Peyer's patch (tissue), 4 donors: Measurements from ENCODE around the gene PPP2R1B. TPM values are rescaled to one million over a fixed set of nuclear protein-coding genes. Genes with fewer than 3 reads are reported as not detected.

Experiments
- DNase-seq, 3 donors: peaks; one replicate each; pipeline ENCODE4 v3.0.0-alpha.2; 2017 to 2019
- H3K27ac ChIP-seq, 4 donors: fragments of 200-600 bp; sonication (generic); one replicate each; pipeline ENCODE4 v1.5.1; 2016 to 2019
- H3K27me3 ChIP-seq, 2 donors: fragments of 200-600 bp; sonication (generic); one replicate each; pipeline ENCODE4 v1.5.1; 2019
- H3K36me3 ChIP-seq, 3 donors: fragments of 200-600 bp; sonication (generic); one replicate each; pipeline ENCODE4 v1.5.1; 2016 to 2019
- H3K4me1 ChIP-seq, 4 donors: fragments of 200-600 bp; sonication (generic); one replicate each; pipeline ENCODE4 v1.5.1; 2016 to 2019
- H3K4me3 ChIP-seq, 4 donors: fragments of 200-600 bp; sonication (generic); 1 replicate in 3 of 4; 2 replicates in 1 of 4; pipeline ENCODE4 v1.5.1; 2016 to 2019; ENCODE audit warnings: mild to moderate bottlenecking in 1 of 4
- H3K9me3 ChIP-seq, 4 donors: fragments of 200-600 bp; sonication (generic); one replicate each; pipeline ENCODE4 v1.5.1; 2016 to 2019; ENCODE audit warnings: mild to moderate bottlenecking in 1 of 4
- POLR2A ChIP-seq, 2 donors: fragments of 450-650 bp; IDR thresholded peaks; one replicate each; pipeline ENCODE4 v1.5.1; 2017; ENCODE audit warnings: antibody characterized with exemption in 2 of 2, mild to moderate bottlenecking in 2 of 2, moderate library complexity in 2 of 2
- total RNA-seq, 4 donors: library from RNA; depleted of rRNA; stranded (reverse); fragments of >200 nt; gene quantifications; one replicate each; pipeline ENCODE4 v1.1.0, GENCODE V29; 2016
- TF ChIP-seq, protein P1 (sequence below), 6 experiments: fragments of 450-650 bp in 4 of 6; fragments of 200-600 bp in 2 of 6; sonication (generic) in 1 of 6; IDR thresholded peaks; one replicate each; pipeline ENCODE4 v1.5.1; 2017 to 2019; ENCODE audit warnings: antibody characterized with exemption in 6 of 6, mild to moderate bottlenecking in 3 of 6, moderate library complexity in 1 of 6

Gene PPP2R1B
- total RNA-seq, 4 donors from 2014 or later = 25.6 to 51.8 (median 41.7) TPM

DNA sequence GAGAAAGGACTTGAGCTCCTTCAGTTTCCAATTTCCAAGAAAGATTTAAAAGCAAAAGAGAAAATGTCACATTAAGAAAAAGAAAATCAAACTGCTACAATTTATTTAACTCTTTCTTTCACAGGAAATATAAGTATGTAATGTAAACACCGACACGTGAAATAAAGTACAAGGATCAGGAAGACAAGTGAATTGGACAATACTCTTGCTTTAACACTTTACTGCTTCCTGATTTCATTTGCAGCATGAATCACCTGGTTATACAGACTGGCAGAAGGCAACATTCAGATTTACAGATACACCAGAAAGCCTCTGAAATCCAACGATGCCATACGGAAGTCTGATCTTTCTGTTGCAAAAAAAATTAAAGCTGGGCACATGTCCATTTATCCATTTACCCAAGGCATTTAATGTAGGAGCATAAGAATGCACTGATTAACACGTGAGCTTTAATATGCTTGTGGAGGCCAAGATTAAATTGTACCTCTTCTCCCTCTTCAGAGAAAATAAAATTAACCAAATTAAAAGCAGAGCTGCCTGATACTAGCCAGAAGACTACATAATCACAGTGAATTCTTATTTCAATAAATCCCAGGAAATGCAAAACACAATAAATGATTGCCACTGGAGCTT lies 16.0 kb upstream of the PPP2R1B start:
- H3K27me3 ChIP-seq = no peaks in the 10 kb centered on the region
- peaks cover 0 to 15% (median 0%) of the 10 kb centered on the region in 4 donors for H3K4me1 ChIP-seq
- no peaks in the 10 kb centered on the region for H3K9me3 ChIP-seq
- TF ChIP-seq, protein P1, sequence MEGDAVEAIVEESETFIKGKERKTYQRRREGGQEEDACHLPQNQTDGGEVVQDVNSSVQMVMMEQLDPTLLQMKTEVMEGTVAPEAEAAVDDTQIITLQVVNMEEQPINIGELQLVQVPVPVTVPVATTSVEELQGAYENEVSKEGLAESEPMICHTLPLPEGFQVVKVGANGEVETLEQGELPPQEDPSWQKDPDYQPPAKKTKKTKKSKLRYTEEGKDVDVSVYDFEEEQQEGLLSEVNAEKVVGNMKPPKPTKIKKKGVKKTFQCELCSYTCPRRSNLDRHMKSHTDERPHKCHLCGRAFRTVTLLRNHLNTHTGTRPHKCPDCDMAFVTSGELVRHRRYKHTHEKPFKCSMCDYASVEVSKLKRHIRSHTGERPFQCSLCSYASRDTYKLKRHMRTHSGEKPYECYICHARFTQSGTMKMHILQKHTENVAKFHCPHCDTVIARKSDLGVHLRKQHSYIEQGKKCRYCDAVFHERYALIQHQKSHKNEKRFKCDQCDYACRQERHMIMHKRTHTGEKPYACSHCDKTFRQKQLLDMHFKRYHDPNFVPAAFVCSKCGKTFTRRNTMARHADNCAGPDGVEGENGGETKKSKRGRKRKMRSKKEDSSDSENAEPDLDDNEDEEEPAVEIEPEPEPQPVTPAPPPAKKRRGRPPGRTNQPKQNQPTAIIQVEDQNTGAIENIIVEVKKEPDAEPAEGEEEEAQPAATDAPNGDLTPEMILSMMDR (IDR thresholded peaks at IDR 0.05) = no peak
- no peak for TF ChIP-seq POLR2A (IDR thresholded peaks at IDR 0.05)
- H3K36me3 ChIP-seq = peaks cover 0 to 11% (median 0%) of the 10 kb centered on the region in 3 donors
- no peak for DNase-seq
- H3K4me3 ChIP-seq = no peak overlapping the region
- no peak overlapping the region for H3K27ac ChIP-seq

DNA sequence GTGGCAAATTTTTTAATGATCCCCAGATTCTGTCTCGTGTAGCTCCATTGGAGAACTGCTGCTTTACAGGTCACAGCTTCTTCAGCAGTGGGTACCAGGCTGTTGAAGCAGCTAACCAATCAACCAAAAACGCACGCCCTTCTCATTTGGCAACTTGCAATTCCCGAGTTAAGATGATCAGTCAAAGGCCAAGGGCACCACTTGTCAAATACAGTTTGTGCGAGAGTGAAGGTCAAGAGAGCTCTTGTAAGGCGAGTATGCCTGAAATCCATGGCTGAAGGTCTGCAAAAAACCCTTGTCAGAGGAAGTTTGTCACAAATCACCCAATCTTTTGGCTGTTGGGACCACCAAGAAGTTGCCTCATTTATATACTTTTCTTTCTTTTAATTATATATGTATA lies 12.9 kb upstream of the PPP2R1B start:
- DNase-seq = no peak
- TF ChIP-seq, protein P1 (IDR thresholded peaks at IDR 0.05) = no peak
- TF ChIP-seq POLR2A (IDR thresholded peaks at IDR 0.05) = no peak
- H3K27ac ChIP-seq = no peak overlapping the region
- H3K4me3 ChIP-seq = no peak overlapping the region
- H3K27me3 ChIP-seq = no peaks in the 10 kb centered on the region
- peaks cover 0 to 15% (median 0%) of the 10 kb centered on the region in 4 donors for H3K4me1 ChIP-seq
- H3K36me3 ChIP-seq = no peaks in the 10 kb centered on the region
- no peaks in the 10 kb centered on the region for H3K9me3 ChIP-seq

DNA sequence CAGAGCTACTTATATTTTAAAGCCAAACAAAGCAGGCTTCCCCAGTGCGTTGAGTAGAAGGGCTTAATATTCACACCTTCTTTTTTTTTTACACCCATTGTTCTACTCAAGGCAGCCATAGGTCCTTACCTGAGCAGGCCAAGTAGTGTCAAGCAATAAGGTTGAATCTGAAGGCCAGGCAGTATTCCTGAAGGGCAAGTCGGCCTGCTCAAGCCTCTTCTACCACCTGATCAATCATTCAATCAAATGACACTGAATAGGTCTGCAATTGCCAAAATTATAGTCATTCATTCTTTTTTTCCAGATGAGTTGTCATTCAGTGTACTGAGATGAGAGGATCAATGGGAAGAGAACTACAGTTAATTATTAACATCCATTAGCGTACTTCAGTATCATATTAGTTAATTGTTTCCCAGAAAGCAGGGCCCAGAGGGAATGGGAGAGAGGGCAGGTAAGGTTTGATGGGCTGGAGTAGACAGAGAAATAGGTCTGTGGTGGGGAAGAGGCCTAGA lies 11.9 kb upstream of the PPP2R1B start:
- TF ChIP-seq, protein P1 (IDR thresholded peaks at IDR 0.05) = no peak
- TF ChIP-seq POLR2A (IDR thresholded peaks at IDR 0.05) = no peak
- DNase-seq = no peak
- no peaks in the 10 kb centered on the region for H3K27me3 ChIP-seq

DNA sequence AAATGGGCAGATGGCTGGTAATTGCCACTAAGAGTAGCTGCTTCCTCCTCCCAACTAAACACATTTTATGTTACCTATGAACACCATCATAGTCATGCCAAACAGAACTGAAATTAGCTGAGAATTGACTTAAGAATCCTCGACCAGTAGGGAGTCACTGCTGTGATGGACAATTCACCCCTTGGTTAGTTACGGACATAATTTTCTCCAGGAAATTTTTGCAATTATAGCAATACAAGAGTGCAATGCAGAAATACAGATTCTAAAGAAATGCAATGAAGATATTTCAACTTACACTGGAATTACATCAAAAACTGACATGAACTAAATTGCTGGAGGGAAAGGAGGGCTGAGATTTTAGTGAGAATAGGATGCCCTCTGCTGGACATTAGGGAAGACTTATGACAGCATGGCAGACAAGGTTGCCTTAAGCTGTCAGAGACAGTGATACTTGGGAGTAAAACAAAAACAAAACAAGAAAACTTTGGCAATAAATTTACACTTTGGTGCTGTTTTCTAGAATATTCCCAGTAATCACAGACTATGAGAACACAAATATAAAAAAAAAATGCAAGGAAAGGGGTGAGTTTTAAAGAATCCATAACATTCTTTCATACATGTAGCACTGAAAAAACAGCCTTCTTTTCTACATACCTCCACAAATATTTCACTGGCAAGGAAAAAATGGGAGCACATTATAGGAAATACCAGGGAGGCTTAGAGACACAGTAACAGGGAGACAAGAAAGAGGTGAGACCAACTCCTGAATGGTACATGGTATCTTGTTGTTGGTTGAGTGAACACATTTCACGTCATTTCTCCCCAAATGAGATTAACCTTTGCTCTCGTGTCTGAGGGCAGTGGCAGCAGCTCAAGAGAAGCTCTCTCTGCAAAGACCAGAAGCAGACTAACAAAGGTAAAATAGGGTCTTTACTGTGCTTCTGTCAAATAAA lies 11.2 kb upstream of the PPP2R1B start:
- Histone ChIP-seq H3K36me3 (no peaks in the 10 kb centered on the region), H3K27me3 (no peaks in the 10 kb centered on the region), H3K27ac (peak overlapping the region in 1 of 4 donors; percentile 25), H3K4me1 (peaks cover 0 to 15% (median 0%) of the 10 kb centered on the region in 4 donors), H3K9me3 (no peaks in the 10 kb centered on the region), H3K4me3 (no peak overlapping the region)
- TF ChIP-seq POLR2A (IDR thresholded peaks at IDR 0.05) = no peak
- TF ChIP-seq, protein P1 (IDR thresholded peaks at IDR 0.05) = peak; percentile 52 to 92 (median 86)
- peak in 1 of 3 donors; percentile 54 for DNase-seq

More for the DNA sequence above, 11.9 kb upstream of the PPP2R1B start:
- Histone ChIP-seq H3K27ac (no peak overlapping the region), H3K4me3 (no peak overlapping the region), H3K36me3 (no peaks in the 10 kb centered on the region), H3K9me3 (no peaks in the 10 kb centered on the region), H3K4me1 (peaks cover 0 to 15% (median 0%) of the 10 kb centered on the region in 4 donors)

DNA sequence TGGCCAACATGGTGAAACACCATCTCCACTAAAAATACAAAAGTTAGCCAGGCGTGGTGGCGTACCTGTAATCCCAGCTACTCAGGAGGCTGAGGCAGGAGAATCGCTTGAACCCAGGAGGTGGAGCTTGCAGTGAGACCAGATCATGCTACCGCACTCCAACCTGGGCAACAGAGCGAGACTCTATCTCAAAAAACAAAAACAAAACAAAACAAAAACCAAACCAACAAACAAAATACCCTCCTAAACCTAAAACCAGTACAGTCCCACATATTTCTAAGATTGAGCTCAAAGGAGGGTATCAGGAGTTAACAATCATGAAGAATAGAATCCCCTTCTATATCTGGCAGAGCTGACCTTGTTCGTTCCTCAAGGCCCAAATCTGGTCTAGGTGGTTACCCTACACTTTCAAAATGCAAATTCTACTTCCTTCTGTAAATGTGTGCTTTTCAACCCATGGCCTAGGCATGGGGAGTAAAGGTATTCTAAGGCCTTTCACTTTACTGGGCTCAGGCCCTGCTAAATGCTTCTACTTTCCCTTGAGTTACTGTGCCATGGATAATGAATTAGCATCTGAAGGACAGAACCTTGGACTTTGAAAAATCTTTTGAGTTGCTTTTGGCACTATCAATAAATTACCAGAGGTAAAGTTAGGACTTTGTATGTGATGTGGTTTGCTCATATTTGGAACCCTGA lies 10.4 kb upstream of the PPP2R1B start:
- Histone ChIP-seq H3K27ac (peak overlapping the region in 1 of 4 donors; percentile 44), H3K27me3 (no peaks in the 10 kb centered on the region), H3K4me1 (peaks cover 0 to 11% (median 0%) of the 10 kb centered on the region in 4 donors), H3K9me3 (no peaks in the 10 kb centered on the region), H3K36me3 (no peaks in the 10 kb centered on the region), H3K4me3 (no peak overlapping the region)
- TF ChIP-seq POLR2A (IDR thresholded peaks at IDR 0.05) = no peak
- TF ChIP-seq, protein P1 (IDR thresholded peaks at IDR 0.05) = no peak
- no peak for DNase-seq
